WERI-Rb-1 (cell line): ENCODE results near the gene IGF2BP3.

Source experiments
- DNase-seq: peaks from one replicate; pipeline ENCODE4 v3.0.0-alpha.2; 2020
- H3K27ac ChIP-seq: fragments of 250-450 bp; sonication (Bioruptor Pico); 2 replicates; pipeline ENCODE4 v1.5.1; 2020; ENCODE audit warnings: mild to moderate bottlenecking, moderate library complexity
- H3K27me3 ChIP-seq: fragments of 250-450 bp; sonication (Bioruptor Pico); 2 replicates; pipeline ENCODE4 v1.5.1; 2021; ENCODE audit warnings: mild to moderate bottlenecking, low read depth, moderate library complexity; ENCODE audit not compliant: insufficient read depth, severe bottlenecking
- H3K36me3 ChIP-seq: fragments of 250-450 bp; sonication (Bioruptor Pico); 2 replicates; pipeline ENCODE4 v1.5.1; 2020; ENCODE audit warnings: mild to moderate bottlenecking, moderate library complexity
- H3K4me3 ChIP-seq: 2 replicates; pipeline ENCODE4 v1.5.1; 2011; ENCODE audit warnings: low read depth, mild to moderate bottlenecking, control low read depth, low read length
- H3K9me3 ChIP-seq: fragments of 250-450 bp; sonication (Bioruptor Pico); 2 replicates; pipeline ENCODE4 v1.5.1; 2021; ENCODE audit warnings: mild to moderate bottlenecking, moderate library complexity; ENCODE audit not compliant: severe bottlenecking
- TF ChIP-seq, protein P1 (sequence below): IDR thresholded peaks from 2 replicates; pipeline ENCODE4 v1.5.1; 2011; ENCODE audit warnings: low read depth, mild to moderate bottlenecking, control low read depth, inconsistent platforms, low read length

IGF2BP3 gene

DNA sequence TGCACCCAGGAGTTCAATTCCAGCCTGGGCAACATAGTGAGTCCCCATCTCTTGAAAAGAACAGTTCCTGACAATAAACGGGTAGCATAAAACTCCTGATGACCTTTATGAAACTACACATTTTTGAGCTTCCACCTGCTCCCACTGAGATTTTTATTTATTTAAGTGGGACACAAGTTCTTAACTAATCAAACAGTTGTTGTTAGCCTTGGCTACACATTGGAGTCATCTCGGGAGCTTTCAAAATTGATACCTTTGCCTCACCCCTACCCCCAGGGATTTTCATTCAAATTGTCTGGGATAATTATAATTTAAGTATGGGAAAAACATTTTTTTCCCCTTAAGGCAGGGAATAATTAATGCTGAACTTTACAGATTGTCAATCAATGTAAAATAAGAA lies 131.9 kb downstream of the IGF2BP3 start:
- H3K9me3 ChIP-seq: no peaks in the 10 kb centered on the region
- H3K36me3 ChIP-seq: peaks cover 59% of the 10 kb centered on the region
- no peak overlapping the region for H3K4me3 ChIP-seq
- no peak for DNase-seq
- no peaks in the 10 kb centered on the region for H3K27me3 ChIP-seq
- TF ChIP-seq, protein P1, sequence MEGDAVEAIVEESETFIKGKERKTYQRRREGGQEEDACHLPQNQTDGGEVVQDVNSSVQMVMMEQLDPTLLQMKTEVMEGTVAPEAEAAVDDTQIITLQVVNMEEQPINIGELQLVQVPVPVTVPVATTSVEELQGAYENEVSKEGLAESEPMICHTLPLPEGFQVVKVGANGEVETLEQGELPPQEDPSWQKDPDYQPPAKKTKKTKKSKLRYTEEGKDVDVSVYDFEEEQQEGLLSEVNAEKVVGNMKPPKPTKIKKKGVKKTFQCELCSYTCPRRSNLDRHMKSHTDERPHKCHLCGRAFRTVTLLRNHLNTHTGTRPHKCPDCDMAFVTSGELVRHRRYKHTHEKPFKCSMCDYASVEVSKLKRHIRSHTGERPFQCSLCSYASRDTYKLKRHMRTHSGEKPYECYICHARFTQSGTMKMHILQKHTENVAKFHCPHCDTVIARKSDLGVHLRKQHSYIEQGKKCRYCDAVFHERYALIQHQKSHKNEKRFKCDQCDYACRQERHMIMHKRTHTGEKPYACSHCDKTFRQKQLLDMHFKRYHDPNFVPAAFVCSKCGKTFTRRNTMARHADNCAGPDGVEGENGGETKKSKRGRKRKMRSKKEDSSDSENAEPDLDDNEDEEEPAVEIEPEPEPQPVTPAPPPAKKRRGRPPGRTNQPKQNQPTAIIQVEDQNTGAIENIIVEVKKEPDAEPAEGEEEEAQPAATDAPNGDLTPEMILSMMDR: no peak
- no peak overlapping the region for H3K27ac ChIP-seq

DNA sequence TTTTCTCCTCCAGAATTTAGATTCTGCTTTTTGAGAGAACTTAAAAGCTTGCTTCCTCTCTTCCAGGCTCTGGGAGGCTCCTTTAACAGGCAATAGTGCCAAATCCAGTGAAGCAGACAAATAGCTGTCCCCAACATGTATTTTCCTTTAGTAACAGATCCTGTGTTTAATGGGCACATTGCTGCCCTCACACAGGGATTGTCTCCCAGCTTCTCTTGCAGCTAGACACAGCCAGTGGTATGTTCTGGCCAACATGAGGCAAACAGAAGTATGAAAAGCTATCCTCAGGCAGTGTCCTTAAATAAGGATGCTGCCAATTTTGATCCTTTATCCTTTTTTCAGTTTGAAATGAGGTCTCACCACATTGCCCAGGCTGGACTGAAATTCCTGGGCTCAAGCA lies 132.9 kb downstream of the IGF2BP3 start:
- no peak for DNase-seq
- Histone ChIP-seq H3K27ac (no peak overlapping the region), H3K9me3 (no peaks in the 10 kb centered on the region), H3K4me3 (no peak overlapping the region), H3K27me3 (no peaks in the 10 kb centered on the region), H3K36me3 (peaks cover 59% of the 10 kb centered on the region)
- TF ChIP-seq, protein P1: no peak

DNA sequence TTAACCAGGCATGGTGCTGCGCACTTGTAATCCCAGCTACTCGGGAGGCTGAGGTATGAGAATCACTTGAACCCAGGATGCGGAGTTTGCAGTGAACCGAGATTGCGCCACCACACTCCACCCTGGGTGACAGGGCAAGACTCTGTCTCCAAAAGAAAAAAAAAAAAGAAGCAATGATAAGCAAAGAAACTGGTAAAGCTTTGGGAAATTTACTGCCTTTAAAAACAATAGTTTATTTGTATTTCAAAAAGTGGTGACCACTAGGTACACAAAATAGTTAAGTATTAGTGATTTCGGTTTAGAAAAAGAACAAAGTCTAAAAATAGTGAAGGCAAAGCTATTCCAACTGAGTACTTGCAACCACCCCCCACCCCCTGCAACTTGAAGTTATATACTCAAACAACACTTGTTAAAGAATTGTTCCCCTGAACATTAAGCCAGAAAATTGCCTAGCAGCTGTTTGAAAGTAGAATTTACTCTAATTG lies 133.4 kb downstream of the IGF2BP3 start:
- no peak for DNase-seq
- TF ChIP-seq, protein P1: no peak
- peaks cover 54% of the 10 kb centered on the region for H3K36me3 ChIP-seq
- no peaks in the 10 kb centered on the region for H3K9me3 ChIP-seq
- no peaks in the 10 kb centered on the region for H3K27me3 ChIP-seq
- H3K4me3 ChIP-seq: no peak overlapping the region
- H3K27ac ChIP-seq: no peak overlapping the region

DNA sequence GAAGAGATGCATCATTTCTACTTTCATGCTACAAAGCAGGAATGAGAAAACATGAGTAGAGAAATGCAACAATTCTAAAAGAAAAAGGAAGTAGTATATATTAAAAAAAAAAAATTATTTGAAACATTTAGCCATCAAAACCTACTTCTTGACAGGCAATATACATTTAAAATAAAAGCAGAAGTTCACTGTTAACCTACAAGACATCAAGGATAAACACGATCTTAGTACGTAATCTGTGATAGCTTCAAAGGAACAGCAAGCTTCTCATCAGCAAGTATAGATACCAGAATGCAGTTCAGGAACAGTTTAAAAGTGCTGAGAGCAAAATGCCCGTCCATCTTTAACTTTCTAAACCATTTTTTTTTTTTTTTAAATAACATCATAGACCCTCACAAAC lies 134.2 kb downstream of the IGF2BP3 start:
- no peaks in the 10 kb centered on the region for H3K9me3 ChIP-seq
- DNase-seq: no peak
- TF ChIP-seq, protein P1: no peak
- H3K27me3 ChIP-seq: no peaks in the 10 kb centered on the region
- H3K4me3 ChIP-seq: no peak overlapping the region
- peaks cover 56% of the 10 kb centered on the region for H3K36me3 ChIP-seq
- no peak overlapping the region for H3K27ac ChIP-seq

DNA sequence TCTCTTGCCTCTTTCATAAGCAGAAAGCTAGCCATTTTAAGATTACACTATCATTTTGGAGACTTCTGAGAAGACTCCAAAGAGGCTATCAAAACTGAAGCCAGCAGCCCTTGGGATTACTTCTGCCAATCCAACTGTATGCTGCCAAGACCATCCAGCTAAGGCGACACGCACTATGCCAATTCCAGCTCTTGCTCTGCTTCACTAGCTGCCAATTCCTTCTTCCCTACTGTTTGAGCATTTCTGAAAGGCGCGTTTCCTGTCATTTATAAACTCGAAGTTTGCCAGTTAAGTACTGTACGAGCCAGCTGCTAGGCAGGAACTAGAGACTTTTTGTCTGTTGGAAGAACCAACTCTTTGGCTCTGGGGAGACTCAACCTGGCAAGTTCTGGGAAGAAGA lies 134.7 kb downstream of the IGF2BP3 start:
- Histone ChIP-seq H3K36me3 (peaks cover 58% of the 10 kb centered on the region), H3K9me3 (no peaks in the 10 kb centered on the region), H3K27ac (peak overlapping the region; percentile 21; the same call in 1 of the 2 replicates), H3K27me3 (no peaks in the 10 kb centered on the region), H3K4me3 (no peak overlapping the region)
- no peak for DNase-seq
- TF ChIP-seq, protein P1: no peak

DNA sequence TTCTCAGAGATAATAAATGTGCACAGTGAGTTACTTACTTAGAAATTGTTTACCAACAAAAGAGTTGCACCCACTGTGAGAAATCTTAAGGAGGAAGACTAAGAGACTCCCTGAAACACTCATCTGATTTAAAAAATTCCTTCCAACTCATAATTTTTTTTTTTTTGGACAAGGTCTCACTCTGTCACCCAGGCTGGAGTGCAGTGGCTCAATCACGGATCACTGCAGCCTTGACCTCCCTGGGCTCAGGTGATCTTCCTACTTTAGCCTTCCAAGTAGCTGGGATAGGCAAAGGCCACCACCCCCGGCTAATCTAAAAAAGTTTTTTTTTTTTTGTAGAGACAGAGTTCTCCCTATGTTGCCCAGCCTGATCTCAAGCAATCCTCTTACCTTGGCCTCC lies 135.2 kb downstream of the IGF2BP3 start:
- Histone ChIP-seq H3K36me3 (peaks cover 57% of the 10 kb centered on the region), H3K27me3 (no peaks in the 10 kb centered on the region), H3K9me3 (no peaks in the 10 kb centered on the region), H3K4me3 (no peak overlapping the region), H3K27ac (no peak overlapping the region)
- TF ChIP-seq, protein P1: no peak
- no peak for DNase-seq
